ENCODE results near the gene IMPA2.

GRCh38 chr18:12066910-12067511 lies 85.7 kb downstream of the IMPA2 start:
- TF ChIP-seq CTCF (IDR thresholded peaks at IDR 0.05) (no peak), POLR2A (IDR thresholded peaks at IDR 0.05) (no peak)
